GM12873 (cell line): ENCODE measurements around the gene UST.

Source experiments
- TF ChIP-seq, protein P1 (sequence below): IDR thresholded peaks from 2 replicates; pipeline ENCODE4 v1.5.1; 2012; ENCODE audit warnings: low read depth, mild to moderate bottlenecking, moderate library complexity, low read length, control low read depth; ENCODE audit not compliant: insufficient read depth; ENCODE audit errors: missing control alignments

The UST gene

DNA sequence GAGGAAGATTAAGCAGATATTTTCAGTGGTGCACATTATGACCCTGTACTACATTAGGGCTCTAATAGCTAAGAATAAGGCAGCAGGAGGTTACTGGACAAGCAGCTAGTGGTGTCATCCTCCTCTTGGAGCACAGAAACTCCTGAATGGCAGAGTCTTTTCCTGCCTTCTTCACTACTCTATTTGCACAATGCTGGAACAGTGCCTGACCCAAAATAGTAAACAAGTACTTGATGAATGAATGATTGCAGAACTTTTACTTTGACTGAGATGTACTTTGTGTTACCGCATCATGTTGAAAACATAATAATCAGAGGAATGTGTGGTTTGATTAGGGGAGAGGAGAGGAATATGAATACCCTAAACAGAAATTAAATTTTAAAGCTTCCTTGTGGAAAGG, 30.0 kb upstream of the UST start:
- TF ChIP-seq, protein P1, sequence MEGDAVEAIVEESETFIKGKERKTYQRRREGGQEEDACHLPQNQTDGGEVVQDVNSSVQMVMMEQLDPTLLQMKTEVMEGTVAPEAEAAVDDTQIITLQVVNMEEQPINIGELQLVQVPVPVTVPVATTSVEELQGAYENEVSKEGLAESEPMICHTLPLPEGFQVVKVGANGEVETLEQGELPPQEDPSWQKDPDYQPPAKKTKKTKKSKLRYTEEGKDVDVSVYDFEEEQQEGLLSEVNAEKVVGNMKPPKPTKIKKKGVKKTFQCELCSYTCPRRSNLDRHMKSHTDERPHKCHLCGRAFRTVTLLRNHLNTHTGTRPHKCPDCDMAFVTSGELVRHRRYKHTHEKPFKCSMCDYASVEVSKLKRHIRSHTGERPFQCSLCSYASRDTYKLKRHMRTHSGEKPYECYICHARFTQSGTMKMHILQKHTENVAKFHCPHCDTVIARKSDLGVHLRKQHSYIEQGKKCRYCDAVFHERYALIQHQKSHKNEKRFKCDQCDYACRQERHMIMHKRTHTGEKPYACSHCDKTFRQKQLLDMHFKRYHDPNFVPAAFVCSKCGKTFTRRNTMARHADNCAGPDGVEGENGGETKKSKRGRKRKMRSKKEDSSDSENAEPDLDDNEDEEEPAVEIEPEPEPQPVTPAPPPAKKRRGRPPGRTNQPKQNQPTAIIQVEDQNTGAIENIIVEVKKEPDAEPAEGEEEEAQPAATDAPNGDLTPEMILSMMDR = no peak

DNA sequence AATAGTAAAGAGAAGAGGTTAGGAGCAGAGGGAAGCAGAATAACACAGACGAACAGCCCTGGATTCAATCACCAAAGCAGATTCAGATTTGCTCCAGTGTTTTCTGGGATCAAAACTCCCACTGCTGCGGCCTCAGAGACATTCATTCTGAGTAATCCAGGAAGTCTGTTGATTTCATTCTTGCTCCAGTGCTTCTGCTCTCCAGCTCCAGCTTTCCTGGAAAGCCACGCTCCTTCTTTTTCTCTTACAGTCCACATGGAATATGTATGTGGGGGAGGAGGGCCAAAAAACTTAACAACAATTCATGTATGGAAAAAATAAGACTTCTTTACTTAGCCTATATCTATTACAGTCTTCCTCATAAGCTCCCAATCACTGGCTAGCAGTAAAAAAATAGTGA, 26.4 kb upstream of the UST start:
- TF ChIP-seq, protein P1 = no peak

DNA sequence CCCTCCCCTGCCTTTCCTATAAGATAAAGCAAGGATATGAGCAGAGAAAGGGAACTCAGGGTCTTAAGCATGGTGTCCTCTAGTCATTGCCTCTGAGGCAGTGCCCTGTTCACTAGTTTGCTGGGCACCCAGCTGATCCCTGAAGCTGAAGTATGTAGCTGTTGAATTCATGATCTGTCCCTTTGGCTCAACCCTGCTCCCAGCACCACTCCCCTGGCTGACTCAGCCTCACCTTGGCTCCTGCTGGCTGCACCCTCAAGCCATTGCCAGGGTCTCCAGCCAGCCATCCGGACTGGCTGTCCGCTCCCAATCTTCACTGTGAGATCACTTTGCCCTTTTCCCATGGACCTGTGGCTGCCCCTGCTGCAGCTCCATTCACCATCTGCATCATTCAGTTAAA, 25.9 kb upstream of the UST start:
- TF ChIP-seq, protein P1 = no peak

DNA sequence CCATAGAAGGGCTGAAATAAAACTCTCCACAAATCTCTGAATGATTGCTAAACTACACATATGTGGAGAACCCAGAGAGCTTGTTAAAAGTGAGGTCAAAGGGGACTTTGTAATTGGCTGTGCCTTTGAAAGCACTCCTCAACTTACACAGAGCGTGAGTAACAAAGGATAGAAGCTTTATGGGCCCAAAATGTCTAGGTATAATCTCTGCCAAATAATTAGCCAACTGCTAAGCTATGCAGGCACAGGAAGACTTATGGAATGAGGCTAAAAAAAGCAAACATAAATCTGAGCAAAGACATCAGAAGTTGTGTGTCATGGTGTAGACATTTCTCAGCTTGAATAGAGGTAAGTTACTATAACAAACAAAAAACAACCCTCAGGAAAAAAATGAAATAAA, 23.3 kb upstream of the UST start:
- TF ChIP-seq, protein P1 = no peak

DNA sequence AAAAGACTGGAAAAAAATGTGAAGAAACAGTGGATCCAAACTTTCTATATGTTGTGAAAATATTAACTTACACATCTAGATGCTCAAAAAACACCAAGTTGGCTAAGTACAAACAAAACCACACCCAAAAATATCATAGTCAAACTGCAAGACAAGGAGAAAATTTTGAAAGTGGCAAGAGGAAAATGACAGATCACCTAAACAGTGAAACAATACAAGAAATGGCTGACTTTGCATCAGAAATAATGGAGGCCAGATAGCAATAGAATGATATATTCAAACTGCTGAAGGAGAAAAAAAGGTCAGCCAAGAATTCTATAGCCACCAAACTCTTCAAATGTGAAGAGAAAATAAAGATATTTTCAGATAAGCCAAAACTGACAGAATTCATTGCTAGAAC, 22.4 kb upstream of the UST start:
- TF ChIP-seq, protein P1 = no peak

DNA sequence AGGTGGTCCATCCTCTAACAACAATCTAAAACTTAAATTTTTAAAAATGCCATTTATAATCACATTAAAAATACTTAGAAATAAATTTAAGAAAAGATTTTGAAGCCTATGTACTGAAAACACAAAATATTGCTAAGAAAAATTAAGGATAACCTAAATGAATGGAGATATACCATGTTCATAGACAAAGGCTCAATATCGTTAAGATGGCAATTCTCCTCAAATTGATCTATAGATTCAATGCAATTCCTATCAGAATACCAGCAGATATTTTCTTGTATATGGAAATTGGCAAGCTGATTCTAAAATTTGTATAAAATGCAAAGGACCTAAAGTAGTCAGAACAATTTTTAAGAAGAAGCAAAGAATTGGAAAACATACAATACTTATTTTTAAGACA, 19.7 kb upstream of the UST start:
- TF ChIP-seq, protein P1 = no peak

DNA sequence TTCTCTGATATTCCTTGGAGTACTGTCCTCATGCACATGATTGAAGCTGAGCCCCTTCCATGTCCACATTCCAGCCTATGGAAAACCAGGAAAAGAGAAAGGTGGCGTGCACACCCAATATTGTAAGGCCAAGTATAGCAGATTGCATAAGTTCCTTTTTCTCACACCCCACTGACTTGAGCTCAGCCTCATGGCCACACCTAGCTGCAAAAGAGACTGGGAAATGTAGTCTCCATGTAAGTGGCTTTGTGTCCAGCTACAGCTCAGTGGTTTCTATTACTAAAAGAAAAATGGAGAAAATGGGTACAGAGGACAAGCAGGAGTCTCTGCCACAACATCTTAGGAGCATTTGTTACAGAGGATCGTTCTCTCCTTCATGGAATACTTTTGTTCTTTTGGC, 10.8 kb upstream of the UST start:
- TF ChIP-seq, protein P1 = no peak

DNA sequence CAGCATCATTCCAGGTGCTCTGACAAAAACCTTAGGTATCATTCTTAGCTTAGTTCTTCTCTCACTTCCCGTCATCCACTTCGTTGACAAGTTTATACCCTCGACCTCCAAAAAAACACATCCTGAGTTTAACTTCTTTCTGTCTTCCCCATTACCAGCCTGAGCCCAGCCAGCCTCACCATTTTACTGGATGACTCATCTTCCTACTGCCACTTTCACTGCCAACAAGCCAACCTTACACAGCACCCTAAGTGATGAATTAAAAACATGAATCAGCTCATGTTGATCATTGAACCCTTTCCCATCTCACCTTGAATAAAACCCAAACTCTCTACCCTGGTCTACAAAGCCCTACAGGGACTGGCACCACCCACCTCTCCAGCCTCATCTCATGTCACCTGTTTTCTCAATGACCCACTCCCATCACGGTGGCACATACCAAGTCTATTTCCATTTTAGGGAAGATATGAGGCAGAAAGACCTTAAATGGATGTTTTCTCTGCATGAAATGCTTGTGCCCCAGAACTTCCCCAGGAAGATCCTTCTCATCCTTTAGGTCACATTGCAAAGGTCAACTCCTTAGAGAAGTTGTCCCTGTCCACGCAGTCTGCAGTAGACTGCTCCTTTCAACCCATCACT, 9.9 kb upstream of the UST start:
- TF ChIP-seq, protein P1 = no peak
